ENCODE data around the gene GSK3B.

The GSK3B gene

GRCh38 chr3:119870512-119870911 lies 223.7 kb downstream of the GSK3B start:
- DNase-seq: no peak

DNA sequence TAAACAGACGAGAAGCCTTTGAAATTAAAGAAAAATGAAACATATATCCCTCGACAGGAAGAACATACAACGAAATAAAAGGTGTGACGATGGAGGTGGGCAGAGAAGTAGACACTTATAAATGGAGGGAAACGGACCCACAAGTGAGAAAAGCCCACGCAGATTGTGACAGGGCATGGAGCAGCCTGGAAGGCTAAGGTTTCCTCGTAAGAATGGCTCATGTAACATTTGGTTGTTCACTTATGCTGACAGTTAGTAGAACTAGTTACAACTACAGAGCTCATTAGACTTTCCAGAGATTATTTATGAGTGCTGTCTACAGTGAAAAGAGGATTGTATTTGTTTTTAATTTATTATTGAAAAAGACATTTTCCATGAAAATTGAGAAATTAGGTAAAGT lies 229.8 kb downstream of the GSK3B start:
- DNase-seq: no peak

DNA sequence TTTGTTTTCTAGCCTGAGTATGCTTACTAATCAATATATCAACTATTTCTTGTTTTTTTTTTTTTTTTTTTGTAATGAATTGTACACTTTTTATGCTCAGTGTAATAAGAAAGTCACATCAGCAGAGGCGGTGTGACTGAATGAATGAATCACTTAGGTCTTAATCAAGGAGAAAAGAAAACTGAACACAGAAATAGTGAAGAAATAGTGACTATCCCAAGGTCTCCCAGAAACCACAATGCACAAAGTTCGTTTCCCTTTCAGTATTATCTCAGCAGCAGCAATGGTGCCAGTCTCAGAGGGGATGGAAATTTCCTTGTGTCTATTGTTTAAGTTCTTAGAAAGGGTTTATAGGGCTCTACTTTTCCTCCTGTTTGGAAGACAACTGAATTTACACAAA lies 231.6 kb downstream of the GSK3B start:
- DNase-seq: no peak

DNA sequence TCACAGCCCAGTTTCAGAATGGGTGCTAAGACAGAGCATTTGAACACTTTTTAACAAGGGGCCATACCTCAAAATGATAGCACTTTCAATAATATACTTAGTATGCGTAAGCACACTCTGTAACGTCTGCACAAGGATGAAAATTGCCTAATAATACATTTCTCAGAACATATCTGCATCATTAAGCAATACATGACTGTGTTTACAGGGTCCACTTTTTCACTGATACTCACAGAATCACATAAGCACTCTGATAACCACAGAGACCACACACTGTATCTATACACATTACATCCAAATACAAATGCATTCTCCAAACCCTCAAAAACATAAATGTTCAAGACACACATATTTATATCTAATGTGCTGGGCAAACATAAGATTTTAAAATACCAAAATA lies 232.6 kb downstream of the GSK3B start:
- DNase-seq: no peak

DNA sequence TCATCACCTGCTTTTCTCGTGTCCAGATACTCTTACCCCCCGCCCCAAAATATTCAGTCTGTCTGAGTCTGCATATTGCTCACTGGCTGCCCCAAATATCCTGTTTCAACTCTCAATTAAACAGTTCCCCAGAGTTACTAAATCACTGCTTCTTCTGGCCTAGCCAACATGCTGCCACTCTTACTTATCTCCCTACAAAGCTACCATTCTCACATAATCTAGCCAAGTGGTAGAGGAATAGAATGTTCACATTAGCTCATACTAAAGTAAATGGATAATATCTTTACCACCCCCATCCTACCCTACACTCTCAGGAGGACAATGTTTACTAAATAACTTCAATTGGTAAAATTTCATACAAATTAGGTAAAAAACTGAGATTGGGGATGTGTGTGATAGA lies 234.5 kb downstream of the GSK3B start:
- DNase-seq: no peak

DNA sequence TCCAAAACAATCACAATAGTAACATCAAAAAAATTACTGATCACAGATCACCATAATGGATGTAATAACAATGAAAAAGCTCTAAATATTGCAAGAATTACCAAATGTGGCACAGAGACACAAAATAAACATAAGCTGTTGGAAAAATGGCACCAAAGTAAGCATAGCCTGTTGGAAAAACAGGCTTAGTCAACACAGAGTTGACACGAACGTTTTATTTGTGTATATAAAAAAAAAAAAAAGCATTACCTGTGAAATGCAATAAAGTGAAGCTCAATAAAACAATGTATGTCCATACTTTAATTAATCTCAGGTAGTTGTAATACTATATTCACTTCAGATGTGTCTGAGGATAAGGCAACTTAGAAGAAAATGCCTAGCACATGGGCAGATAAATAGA lies 235.3 kb downstream of the GSK3B start:
- no peak for DNase-seq

DNA sequence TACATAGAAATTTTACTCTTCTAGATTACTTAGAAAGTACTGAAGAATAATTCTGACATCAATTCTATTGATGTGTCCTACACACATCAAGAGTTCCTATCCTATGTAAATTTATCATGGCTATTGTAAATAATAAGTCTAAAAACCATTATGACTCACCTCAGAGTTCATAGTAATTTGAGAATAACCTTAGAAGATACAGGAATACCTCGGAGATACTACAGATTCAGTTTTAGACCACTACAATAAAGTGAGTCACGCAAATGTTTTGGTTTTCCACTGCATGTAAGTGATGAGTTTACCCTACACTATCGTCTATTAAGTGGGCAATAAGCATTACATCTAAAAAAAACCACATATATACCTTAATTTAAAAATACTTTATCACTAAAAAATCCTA lies 237.6 kb downstream of the GSK3B start:
- DNase-seq: no peak

GRCh38 chr3:119849126-119849525 lies 245.1 kb downstream of the GSK3B start:
- DNase-seq: no peak

DNA sequence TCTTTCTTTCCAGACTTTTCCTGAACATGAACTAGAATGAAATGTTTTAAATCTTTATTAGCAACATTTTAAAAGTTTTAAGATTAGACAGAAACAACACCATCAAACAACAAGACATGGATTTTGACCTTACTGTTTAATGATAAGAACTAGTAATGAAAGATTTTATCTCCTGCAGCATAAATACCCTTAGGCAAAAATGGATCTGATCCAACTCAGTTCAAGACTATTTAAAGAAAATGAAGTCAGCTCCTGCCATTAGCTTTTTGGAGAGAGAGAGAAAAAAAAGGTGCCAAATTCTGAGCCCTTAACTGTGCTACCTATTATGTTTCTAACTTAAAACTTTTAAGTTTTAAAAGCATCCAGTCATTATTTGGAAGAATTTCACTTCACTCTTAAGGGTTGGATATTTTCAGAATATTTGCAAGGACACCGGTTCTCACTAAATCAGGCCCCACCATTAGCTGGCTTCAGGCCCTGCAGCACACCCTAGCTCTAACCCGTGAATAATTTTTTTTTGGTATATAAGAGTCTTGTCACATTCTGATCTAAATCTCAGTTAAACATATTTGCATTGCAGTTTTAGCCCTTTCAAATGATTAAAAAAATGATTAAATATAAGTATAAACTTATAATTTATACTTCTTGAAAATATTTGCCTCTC lies 252.3 kb downstream of the GSK3B start:
- no peak for DNase-seq

GRCh38 chr3:119835556-119835955 lies 258.7 kb downstream of the GSK3B start:
- peak in 1 of 2 donors; percentile 8 for DNase-seq

DNA sequence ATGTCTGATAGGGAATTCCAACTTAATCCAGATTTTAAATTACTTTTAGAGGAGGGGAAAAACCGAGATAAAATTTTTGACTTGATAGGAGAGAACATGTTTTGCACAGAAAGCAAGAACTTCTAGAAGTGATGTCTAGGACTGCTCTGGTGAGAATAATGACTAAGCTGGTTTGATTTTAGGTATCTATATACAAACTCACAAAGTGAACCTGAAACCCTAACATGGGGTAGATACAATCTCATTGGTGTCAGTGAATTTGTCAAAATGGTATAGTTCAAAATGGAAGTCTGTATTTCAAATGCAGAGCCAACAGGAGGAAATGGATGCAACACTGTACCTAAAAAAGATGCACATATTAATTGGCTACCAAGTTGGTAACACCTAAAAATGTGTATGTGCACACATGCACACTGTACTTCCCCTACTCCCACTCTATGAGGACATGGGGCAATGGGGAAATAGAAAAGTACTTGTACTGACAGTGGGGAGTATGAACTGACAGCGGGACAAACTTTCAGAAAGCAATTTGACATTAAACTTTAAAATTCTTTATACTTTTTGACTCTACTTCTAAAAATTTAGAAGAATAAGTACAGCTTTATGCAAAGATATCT lies 259.4 kb downstream of the GSK3B start:
- peak in 1 of 2 donors; percentile 23 for DNase-seq

- DNase-seq: no peak
These were observed 262.3 kb downstream of the GSK3B start for GRCh38 chr3:119831941-119832371.

DNA sequence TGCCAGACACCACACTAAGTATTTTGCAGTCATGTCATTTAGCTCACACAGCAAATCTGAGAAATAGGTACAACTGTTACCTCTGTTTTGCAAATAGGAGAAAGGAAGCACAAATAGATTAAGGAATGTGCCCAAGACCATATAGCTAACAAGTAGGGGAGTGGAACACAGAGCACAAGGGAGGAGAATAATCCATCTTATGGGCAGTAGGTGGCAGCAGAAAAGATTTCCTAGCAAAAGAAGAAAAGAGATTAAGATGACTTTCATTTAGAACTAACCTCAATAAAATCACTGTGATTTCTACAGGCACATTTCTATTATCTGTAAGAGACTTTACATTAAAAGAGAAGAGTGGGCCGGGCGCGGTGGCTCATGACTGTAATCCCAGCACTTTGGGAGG lies 263.2 kb downstream of the GSK3B start:
- DNase-seq: peak in 1 of 2 donors; percentile 15

DNA sequence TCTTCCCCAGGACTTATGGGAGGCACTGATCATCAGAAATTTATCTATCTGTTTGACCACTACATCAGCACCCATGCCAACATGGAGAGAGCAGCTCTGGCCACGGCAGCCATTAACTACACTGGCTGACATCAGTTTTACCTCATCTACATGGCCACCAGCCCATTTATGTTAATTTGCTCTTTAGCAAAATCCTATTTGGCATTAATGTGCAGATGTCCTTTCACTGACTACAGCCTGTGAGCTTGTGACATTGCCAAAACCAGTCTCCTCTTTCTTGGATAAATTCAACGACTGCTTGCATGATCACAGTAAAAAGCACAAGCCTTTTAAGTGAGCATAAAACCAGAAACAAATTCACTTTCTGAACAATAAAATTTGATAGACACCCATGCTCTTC lies 264.8 kb downstream of the GSK3B start:
- no peak for DNase-seq

GRCh38 chr3:119826711-119827608 lies 267.3 kb downstream of the GSK3B start:
- no peak for DNase-seq

- DNase-seq: no peak
These were observed 268.4 kb downstream of the GSK3B start for GRCh38 chr3:119825820-119826219.

DNA sequence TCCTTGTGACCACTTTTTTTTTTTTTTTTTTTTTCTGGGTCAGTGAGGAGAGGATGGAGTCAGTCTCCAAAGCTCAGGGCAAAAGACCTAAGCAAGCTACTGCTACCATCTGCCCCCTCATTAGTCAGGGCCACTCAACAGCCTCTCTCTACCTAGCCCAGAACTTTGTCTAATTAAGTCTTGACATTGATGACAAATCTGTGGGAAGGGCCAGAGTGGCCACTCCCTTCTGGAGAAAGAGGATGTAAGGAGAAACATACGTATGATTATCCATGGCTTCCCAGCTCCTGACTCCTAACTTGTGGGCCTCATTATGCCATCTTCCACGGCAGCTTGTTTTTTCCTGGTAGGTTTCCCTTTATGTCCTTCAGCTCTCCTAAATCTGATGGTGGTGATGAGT lies 274.4 kb downstream of the GSK3B start:
- DNase-seq: no peak

GRCh38 chr3:119818937-119819336 lies 275.3 kb downstream of the GSK3B start:
- DNase-seq: no peak

DNA sequence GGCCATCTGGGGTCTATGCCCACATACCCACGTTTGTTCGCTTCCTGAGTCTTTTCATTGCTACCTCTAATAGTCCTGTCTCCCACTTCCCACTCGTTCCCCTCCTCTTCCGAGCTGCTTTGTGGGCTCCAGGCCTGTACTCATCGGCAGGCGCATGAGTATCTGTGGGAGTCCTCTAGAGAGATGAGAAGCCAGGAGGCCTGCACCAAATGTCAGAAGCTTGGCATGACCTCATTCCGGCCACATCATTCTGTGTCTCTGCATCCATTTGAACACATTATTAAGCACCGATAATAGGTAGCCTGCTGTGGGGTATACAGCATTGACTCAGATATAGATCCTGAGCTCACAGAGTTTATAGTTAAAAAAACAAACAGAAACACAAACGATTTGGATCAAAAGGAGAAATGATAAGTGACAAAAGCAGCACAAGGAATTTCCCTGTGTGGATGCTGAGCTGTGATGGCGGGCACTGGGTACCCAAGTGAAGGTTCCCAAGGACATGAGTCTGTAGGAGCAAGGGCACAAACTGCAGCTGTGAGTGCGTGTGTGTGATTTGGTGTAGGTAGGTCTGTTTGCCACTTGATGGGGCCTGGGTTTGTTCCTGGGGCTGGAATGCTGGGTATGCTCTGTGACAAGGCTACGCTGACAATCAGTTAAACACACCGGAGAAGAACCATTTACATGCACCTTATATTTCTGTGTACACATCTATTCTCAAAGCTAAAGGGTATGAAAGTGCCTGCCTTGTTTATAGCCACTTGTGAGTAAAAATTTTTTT lies 276.5 kb downstream of the GSK3B start:
- DNase-seq: no peak

DNA sequence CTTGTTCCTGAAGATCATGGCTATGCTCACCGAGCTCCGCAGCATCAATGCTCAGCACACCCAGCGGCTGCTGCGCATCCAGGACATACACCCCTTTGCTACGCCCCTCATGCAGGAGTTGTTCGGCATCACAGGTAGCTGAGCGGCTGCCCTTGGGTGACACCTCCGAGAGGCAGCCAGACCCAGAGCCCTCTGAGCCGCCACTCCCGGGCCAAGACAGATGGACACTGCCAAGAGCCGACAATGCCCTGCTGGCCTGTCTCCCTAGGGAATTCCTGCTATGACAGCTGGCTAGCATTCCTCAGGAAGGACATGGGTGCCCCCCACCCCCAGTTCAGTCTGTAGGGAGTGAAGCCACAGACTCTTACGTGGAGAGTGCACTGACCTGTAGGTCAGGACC lies 277.2 kb downstream of the GSK3B start:
- DNase-seq: no peak

GRCh38 chr3:119815716-119816115 lies 278.5 kb downstream of the GSK3B start:
- no peak for DNase-seq

GRCh38 chr3:119812491-119813058 lies 281.7 kb downstream of the GSK3B start:
- DNase-seq: no peak

DNA sequence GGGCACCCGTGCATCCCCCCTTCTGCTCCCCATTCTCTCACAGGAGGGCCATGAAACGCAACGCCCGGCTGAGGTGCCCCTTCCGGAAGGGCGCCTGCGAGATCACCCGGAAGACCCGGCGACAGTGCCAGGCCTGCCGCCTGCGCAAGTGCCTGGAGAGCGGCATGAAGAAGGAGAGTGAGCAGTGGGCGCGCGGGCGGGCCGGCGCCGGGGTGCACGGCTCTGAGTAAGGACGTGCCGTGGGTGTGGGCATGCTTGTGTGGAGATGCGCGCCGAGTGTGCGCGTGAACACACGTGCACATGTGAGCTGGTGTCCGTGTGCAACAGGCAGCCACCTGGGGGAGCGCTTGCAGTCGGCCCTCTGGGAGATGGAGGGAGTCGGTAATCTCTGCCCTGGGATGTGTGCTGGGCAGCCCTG lies 284.2 kb downstream of the GSK3B start:
- DNase-seq: peak in 1 of 2 donors; percentile 25
